ENCODE results near the gene POLG2. TPM values are rescaled to one million over a fixed set of nuclear protein-coding genes. Genes with fewer than 3 reads are reported as not detected.

Gene POLG2
- total RNA-seq, 1 experiment from 2014 or later = 28.9 TPM

DNA sequence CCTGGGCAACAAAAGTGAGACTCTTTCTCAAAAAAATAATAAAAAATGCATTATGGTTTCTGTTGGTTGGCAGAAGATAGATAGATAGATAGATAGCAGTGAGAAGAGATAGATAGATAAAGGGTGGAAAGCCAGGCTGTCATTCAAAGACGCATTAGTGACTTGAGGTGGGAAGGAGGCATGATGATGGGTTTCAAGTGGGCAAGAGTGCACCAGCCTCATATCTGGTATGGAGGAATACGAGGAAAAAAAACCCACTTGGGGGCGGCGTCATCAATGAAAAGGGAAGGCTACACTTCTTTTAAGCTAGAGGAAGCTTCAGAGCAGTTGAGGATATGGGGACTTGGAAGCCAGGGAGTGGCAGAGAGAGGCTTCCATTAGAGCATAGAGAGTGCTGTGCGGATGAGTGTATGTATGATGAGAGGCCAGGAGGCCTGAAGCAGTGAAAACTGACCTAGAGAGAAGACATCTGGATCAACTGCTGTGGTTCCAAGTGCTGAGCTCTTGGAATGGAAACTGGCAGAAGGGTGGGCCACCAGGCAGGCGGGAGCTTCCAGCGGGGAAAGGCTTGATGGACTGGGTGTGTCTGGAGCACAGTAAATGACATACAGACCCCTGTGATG is 41.8 kb upstream of the POLG2 start:
- Mint-ChIP-seq H3K4me3 (ENCODE audit: unreplicated experiment) (no peak overlapping the region), H3K36me3 (ENCODE audit: insufficient read depth, unreplicated experiment) (peaks cover 60% of the 10 kb centered on the region), H3K9me3 (ENCODE audit: unreplicated experiment) (no peaks in the 10 kb centered on the region), H3K27ac (ENCODE audit: unreplicated experiment) (peak overlapping the region; percentile 11), H3K4me1 (ENCODE audit: low read depth, unreplicated experiment) (peaks cover 5% of the 10 kb centered on the region), H3K27me3 (ENCODE audit: insufficient read depth, unreplicated experiment) (no peaks in the 10 kb centered on the region)
- CTCF ChIA-PET = interaction anchor here (0.6 kb wide), 1 partner anchor 86 kb away, joined by 4 read pairs; no protein-coding TSS in a partner anchor
- intact Hi-C loops (cut with micrococcal nuclease; ENCODE audit: unreplicated experiment) = loop anchor here (5.0 kb wide), 1 partner anchor 109 kb away; no protein-coding TSS in a partner anchor
- Histone ChIP-seq H3K4me1 (no peaks in the 10 kb centered on the region), H3K36me3 (ENCODE audit: control insufficient read depth, insufficient read depth, low read length) (peaks cover 3% of the 10 kb centered on the region), H3K4me3 (ENCODE audit: low read depth, low read length) (no peak overlapping the region), H3K27me3 (replicated peaks; ENCODE audit: control insufficient read depth, insufficient read depth, low read length) (no peaks in the 10 kb centered on the region), H3K9me3 (no peaks in the 10 kb centered on the region)
- TF ChIP-seq, protein P1, sequence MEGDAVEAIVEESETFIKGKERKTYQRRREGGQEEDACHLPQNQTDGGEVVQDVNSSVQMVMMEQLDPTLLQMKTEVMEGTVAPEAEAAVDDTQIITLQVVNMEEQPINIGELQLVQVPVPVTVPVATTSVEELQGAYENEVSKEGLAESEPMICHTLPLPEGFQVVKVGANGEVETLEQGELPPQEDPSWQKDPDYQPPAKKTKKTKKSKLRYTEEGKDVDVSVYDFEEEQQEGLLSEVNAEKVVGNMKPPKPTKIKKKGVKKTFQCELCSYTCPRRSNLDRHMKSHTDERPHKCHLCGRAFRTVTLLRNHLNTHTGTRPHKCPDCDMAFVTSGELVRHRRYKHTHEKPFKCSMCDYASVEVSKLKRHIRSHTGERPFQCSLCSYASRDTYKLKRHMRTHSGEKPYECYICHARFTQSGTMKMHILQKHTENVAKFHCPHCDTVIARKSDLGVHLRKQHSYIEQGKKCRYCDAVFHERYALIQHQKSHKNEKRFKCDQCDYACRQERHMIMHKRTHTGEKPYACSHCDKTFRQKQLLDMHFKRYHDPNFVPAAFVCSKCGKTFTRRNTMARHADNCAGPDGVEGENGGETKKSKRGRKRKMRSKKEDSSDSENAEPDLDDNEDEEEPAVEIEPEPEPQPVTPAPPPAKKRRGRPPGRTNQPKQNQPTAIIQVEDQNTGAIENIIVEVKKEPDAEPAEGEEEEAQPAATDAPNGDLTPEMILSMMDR (IDR thresholded peaks at IDR 0.05; ENCODE audit: insufficient read depth in 1 of 2, low read depth in 1 of 2, low read length in 1 of 2, severe bottlenecking in 1 of 2, unreplicated experiment in 1 of 2) = no peak
- BruUV-seq (replicated peaks) = no TSS peak
- POLR2A ChIA-PET = interaction anchor here (0.6 kb wide), 1 partner anchor 720 kb away, joined by 3 read pairs; no protein-coding TSS in a partner anchor
- DNase-seq = no peak

DNA sequence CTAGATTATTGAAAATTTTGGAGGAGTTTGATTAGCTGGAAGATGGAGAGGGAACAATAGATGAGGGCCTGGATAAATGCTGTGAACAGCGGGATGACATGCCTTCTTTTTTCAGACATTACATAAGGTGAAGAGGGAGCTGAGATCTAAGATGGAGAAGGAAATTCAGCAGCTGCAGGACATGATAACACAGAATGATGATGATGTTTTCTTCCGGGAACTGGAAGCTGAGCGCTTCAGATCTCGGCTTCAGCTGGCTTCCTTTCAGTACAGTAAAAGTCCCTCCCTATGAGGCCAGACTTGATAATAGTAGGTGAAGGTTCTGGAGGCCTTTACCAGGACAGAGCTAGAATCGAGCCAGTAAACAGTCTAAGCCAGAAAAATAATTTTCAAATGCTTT is 40.6 kb upstream of the POLG2 start:
- peaks cover 5% of the 10 kb centered on the region for H3K4me1 Mint-ChIP-seq (ENCODE audit: low read depth, unreplicated experiment)
- Histone ChIP-seq H3K36me3 (ENCODE audit: control insufficient read depth, insufficient read depth, low read length) (peaks cover 3% of the 10 kb centered on the region), H3K9me3 (no peaks in the 10 kb centered on the region), H3K4me3 (ENCODE audit: low read depth, low read length) (no peak overlapping the region), H3K27me3 (replicated peaks; ENCODE audit: control insufficient read depth, insufficient read depth, low read length) (no peaks in the 10 kb centered on the region), H3K4me1 (no peaks in the 10 kb centered on the region)
- H3K27ac Mint-ChIP-seq (ENCODE audit: unreplicated experiment) = no peak overlapping the region
- CTCF ChIA-PET = no interaction called here
- BruUV-seq (replicated peaks) = no TSS peak
- TF ChIP-seq, protein P1 (IDR thresholded peaks at IDR 0.05; ENCODE audit: insufficient read depth in 1 of 2, low read depth in 1 of 2, low read length in 1 of 2, severe bottlenecking in 1 of 2, unreplicated experiment in 1 of 2) = no peak
- no peak for DNase-seq
- intact Hi-C loops (cut with micrococcal nuclease; ENCODE audit: unreplicated experiment) = loop anchor here (5.0 kb wide), 1 partner anchor 110 kb away; no protein-coding TSS in a partner anchor
- POLR2A ChIA-PET = interaction anchor here (0.8 kb wide), 1 partner anchor 23 kb away, joined by 3 read pairs; no protein-coding TSS in a partner anchor
- no peak overlapping the region for H3K4me3 Mint-ChIP-seq (ENCODE audit: unreplicated experiment)
- H3K9me3 Mint-ChIP-seq (ENCODE audit: unreplicated experiment) = no peaks in the 10 kb centered on the region
- peaks cover 65% of the 10 kb centered on the region for H3K36me3 Mint-ChIP-seq (ENCODE audit: insufficient read depth, unreplicated experiment)
- no peaks in the 10 kb centered on the region for H3K27me3 Mint-ChIP-seq (ENCODE audit: insufficient read depth, unreplicated experiment)

DNA sequence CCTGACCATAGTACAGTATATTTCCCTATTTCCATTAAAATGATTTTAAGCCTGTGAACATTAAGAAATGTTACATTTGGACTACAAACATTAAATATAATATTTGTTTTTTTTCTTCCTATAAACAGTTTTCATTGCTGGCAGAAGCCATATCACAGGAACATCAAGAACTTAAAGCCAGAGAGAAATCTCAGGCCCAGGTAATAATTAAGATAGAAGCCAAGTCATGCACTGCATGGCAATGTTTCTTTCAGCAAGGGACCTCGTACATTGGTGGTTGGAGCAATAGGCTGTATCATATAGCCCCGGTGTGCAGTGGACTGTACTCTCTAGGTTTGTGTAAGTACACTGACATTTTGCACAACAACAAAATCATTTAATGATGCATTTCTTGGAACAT is 40.1 kb upstream of the POLG2 start:
- no peak overlapping the region for H3K27ac Mint-ChIP-seq (ENCODE audit: unreplicated experiment)
- peaks cover 3% of the 10 kb centered on the region for H3K36me3 ChIP-seq (ENCODE audit: control insufficient read depth, insufficient read depth, low read length)

More for the DNA sequence above, 40.1 kb upstream of the POLG2 start:
- Histone ChIP-seq H3K27me3 (replicated peaks; ENCODE audit: control insufficient read depth, insufficient read depth, low read length) (no peaks in the 10 kb centered on the region), H3K9me3 (no peaks in the 10 kb centered on the region), H3K4me3 (ENCODE audit: low read depth, low read length) (no peak overlapping the region), H3K4me1 (no peaks in the 10 kb centered on the region)
- POLR2A ChIA-PET = no interaction called here
- BruUV-seq (replicated peaks) = no TSS peak
- Mint-ChIP-seq H3K4me3 (ENCODE audit: unreplicated experiment) (no peak overlapping the region), H3K4me1 (ENCODE audit: low read depth, unreplicated experiment) (peaks cover 5% of the 10 kb centered on the region), H3K36me3 (ENCODE audit: insufficient read depth, unreplicated experiment) (peaks cover 69% of the 10 kb centered on the region), H3K27me3 (ENCODE audit: insufficient read depth, unreplicated experiment) (no peaks in the 10 kb centered on the region), H3K9me3 (ENCODE audit: unreplicated experiment) (no peaks in the 10 kb centered on the region)
- TF ChIP-seq, protein P1 (IDR thresholded peaks at IDR 0.05; ENCODE audit: insufficient read depth in 1 of 2, low read depth in 1 of 2, low read length in 1 of 2, severe bottlenecking in 1 of 2, unreplicated experiment in 1 of 2) = no peak
- intact Hi-C loops (cut with micrococcal nuclease; ENCODE audit: unreplicated experiment) = loop anchor here (5.0 kb wide), 1 partner anchor 110 kb away; no protein-coding TSS in a partner anchor
- DNase-seq = no peak
- CTCF ChIA-PET = no interaction called here
